Endothelial cell of umbilical vein (primary cell): ENCODE data around the gene SLC6A1. TPM values are rescaled to one million over a fixed set of nuclear protein-coding genes. Genes with fewer than 3 reads are reported as not detected.

Experiments used
- BruUV-seq: library from RNA; stranded (reverse); fragments of 400-500 nt; replicated peaks from 2 replicates; lab custom pipeline; 2021; lab: Mats Ljungman, UMichigan
- CTCF ChIA-PET: fragments of 300-600, 350-600 bp; sonication (Branson Sonifier 250); formaldehyde crosslinking; loops from one replicate; lab custom pipeline; 2021; ENCODE audit warnings: antibody characterized with exemption, inconsistent platforms; lab: Charles Lee
- POLR2A ChIA-PET: fragments of 300-600, 350-600 bp; sonication (Branson Sonifier 250); formaldehyde crosslinking; loops from one replicate; lab custom pipeline; 2021; ENCODE audit warnings: antibody characterized with exemption, inconsistent platforms; lab: Charles Lee
- DNase-seq: peaks from one replicate; pipeline ENCODE4 v3.0.0-alpha.2; 2011; ENCODE audit warnings: low read depth, low spot score
- FAIRE-seq: peaks from 2 replicates; lab custom pipeline; 2011; peaks lifted over from hg19 to GRCh38; lab: Jason Lieb, UNC
- H2AFZ ChIP-seq: 2 replicates; pipeline ENCODE4 v1.6.0; 2012; ENCODE audit warnings: low read depth, low read length, control low read depth, inconsistent platforms
- H3K27ac ChIP-seq: 2 replicates; pipeline ENCODE4 v1.5.1; 2011; ENCODE audit warnings: low read depth, mild to moderate bottlenecking, control low read depth, low read length, moderate library complexity; ENCODE audit not compliant: insufficient read depth
- H3K27me3 ChIP-seq, 2 experiments: 2 replicates each; pipeline versions ENCODE4 v1.6.0 to v1.6.1; 2011; ENCODE audit warnings: low read length in 2 of 2, mixed read lengths in 1 of 2; ENCODE audit not compliant: control insufficient read depth in 2 of 2, insufficient read depth in 2 of 2
- H3K36me3 ChIP-seq, 2 experiments: 2 replicates in 1 of 2; 3 replicates in 1 of 2; pipeline ENCODE4 v1.5.1; 2011; ENCODE audit warnings: low read length in 2 of 2, mild to moderate bottlenecking in 1 of 2, moderate library complexity in 1 of 2; ENCODE audit not compliant: control insufficient read depth in 2 of 2, insufficient read depth in 2 of 2; ENCODE audit errors: extremely low read depth in 1 of 2
- H3K4me1 ChIP-seq: 3 replicates; pipeline ENCODE4 v1.5.1; 2011; ENCODE audit warnings: mild to moderate bottlenecking, low read length; ENCODE audit not compliant: control insufficient read depth, insufficient read depth; ENCODE audit errors: extremely low read depth
- H3K4me2 ChIP-seq: 2 replicates; pipeline ENCODE4 v1.6.1; 2011; ENCODE audit warnings: low read length, control low read depth, mixed read lengths; ENCODE audit not compliant: insufficient read depth
- H3K4me3 ChIP-seq, 3 experiments: fragments of 200-600 bp in 1 of 3; sonication (generic), shearing (Covaris generic) in 1 of 3; replicated peaks in 1 of 3; 2 replicates each; pipeline ENCODE4 v1.5.1; 2011 to 2016; ENCODE audit warnings: control low read depth in 3 of 3, low read length in 3 of 3, mild to moderate bottlenecking in 2 of 3, inconsistent platforms in 1 of 3, low read depth in 1 of 3, moderate library complexity in 1 of 3; ENCODE audit not compliant: insufficient read depth in 1 of 3
- H3K79me2 ChIP-seq: 2 replicates; pipeline ENCODE4 v1.6.0; 2012; ENCODE audit warnings: low read length, inconsistent platforms; ENCODE audit not compliant: control insufficient read depth, insufficient read depth
- H3K9ac ChIP-seq: replicated peaks from 2 replicates; pipeline ENCODE3; 2011; ENCODE audit warnings: low read length, control low read depth; ENCODE audit not compliant: insufficient read depth; ENCODE audit errors: extremely low read depth
- H3K9me1 ChIP-seq: replicated peaks from 3 replicates; pipeline ENCODE4 v1.6.0; 2011; ENCODE audit warnings: mild to moderate bottlenecking, low read length; ENCODE audit not compliant: control insufficient read depth, insufficient read depth; ENCODE audit errors: extremely low read depth
- H3K9me3 ChIP-seq: replicated peaks from 2 replicates; pipeline ENCODE4 v1.5.1; 2012; ENCODE audit warnings: low read length, inconsistent platforms; ENCODE audit not compliant: control insufficient read depth, insufficient read depth
- H4K20me1 ChIP-seq: replicated peaks from 2 replicates; pipeline ENCODE3; 2011; ENCODE audit warnings: mild to moderate bottlenecking, low read length; ENCODE audit not compliant: control insufficient read depth, insufficient read depth; ENCODE audit errors: extremely low read depth
- EZH2 ChIP-seq: IDR thresholded peaks from 2 replicates; pipeline ENCODE4 v1.6.1; 2012; ENCODE audit warnings: borderline replicate concordance, low read depth, mild to moderate bottlenecking, moderate library complexity, low read length, inconsistent platforms; ENCODE audit not compliant: severe bottlenecking
- FOS ChIP-seq: IDR thresholded peaks from 2 replicates; pipeline ENCODE4 v1.6.1; 2011; ENCODE audit warnings: mild to moderate bottlenecking, low read length, moderate library complexity, borderline replicate concordance; ENCODE audit not compliant: insufficient read depth
- GATA2 ChIP-seq: IDR thresholded peaks from 2 replicates; pipeline ENCODE4 v1.7.0; 2011; ENCODE audit warnings: low read depth, mild to moderate bottlenecking, moderate library complexity, mixed read lengths, low read length; ENCODE audit not compliant: insufficient read length, insufficient read depth
- JUN ChIP-seq: IDR thresholded peaks from 2 replicates; pipeline ENCODE4 v1.6.1; 2011; ENCODE audit warnings: borderline replicate concordance, low read depth; ENCODE audit not compliant: insufficient read length, insufficient read depth
- MYC ChIP-seq: IDR thresholded peaks from one replicate; pipeline ENCODE4 v1.6.1; 2011; ENCODE audit warnings: mild to moderate bottlenecking, low read depth, low read length
- POLR2A ChIP-seq: IDR thresholded peaks from 2 replicates; pipeline ENCODE4 v1.6.1; 2012; ENCODE audit warnings: low read depth, mild to moderate bottlenecking, control low read depth, low read length
- POLR2AphosphoS5 ChIP-seq: IDR thresholded peaks from 2 replicates; pipeline ENCODE4 v1.6.1; 2012; ENCODE audit warnings: low read depth, mild to moderate bottlenecking, control low read depth, low read length, moderate library complexity; ENCODE audit not compliant: insufficient read depth
- dilution Hi-C: fragments of 300-500 bp; cut with MboI; formaldehyde crosslinking; loops from one replicate; pipeline ENCODE4 v1.15.0; 2019; ENCODE audit warnings: low sequenced_read_pairs; ENCODE audit not compliant: extremely low pct_ligation_motif_present
- intact Hi-C: fragments of 100-400 bp; cut with micrococcal nuclease; formaldehyde crosslinking; loops from one replicate; pipeline ENCODE4 v1.10.0; 2022
- polyA plus RNA-seq, 4 experiments: library from polyadenylated mRNA; depleted of rRNA in 3 of 4; stranded (reverse) in 3 of 4; unstranded in 1 of 4; fragments of >200 nt; gene quantifications; 2 replicates each; pipeline versions ENCODE4 v1.2.1 to v1.2.3, GENCODE V29; 2011 to 2012; ENCODE audit warnings: missing spikeins in 1 of 4
- total RNA-seq: library from RNA; stranded (reverse); gene quantifications from 2 replicates; pipeline ENCODE4 v1.2.3, GENCODE V29; 2021
- TF ChIP-seq, protein P1 (sequence below): IDR thresholded peaks from 2 replicates; pipeline ENCODE4 v1.6.1; 2011; ENCODE audit not compliant: insufficient read depth, insufficient read length
- TF ChIP-seq, protein P2 (sequence below), 2 donors: IDR thresholded peaks; 1 replicate in 1 of 2; 2 replicates in 1 of 2; pipeline ENCODE4 v1.5.1; 2011; ENCODE audit warnings: low read length in 2 of 2, mild to moderate bottlenecking in 2 of 2, moderate library complexity in 2 of 2, control low read depth in 1 of 2, inconsistent platforms in 1 of 2, low read depth in 1 of 2; ENCODE audit not compliant: insufficient read depth in 1 of 2; ENCODE audit errors: extremely low read depth in 1 of 2

The SLC6A1 gene
- total and polyA plus RNA-seq, 2 donors (not counting 3 experiments of a cell fraction or from before 2014, with no cell fraction given), result not detected

DNA sequence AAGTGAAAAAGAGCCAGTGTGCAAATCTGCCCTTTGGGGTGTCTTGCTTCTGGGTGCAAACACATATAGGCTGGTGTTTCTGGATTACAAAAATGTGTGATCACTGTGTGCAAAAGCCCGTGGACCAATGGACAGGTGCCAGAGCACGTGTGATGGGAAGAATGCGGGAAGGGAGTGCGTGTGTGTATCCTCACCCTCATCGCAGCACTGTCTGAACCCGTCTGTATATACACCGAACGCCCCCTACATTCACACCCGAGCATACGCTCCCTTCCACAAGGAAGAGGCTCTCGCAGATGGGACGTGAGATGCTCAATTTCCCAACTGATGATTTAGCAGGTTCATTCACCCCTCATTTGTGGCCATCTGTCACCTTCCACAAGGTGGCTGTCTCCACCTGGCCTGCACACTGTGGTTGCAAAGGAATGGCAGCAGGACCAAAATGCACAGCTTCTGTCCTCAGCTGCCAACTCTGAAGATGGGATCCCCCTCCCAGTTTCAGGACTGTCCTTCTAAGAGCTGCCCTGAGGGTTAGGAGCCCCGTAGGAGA is 19.4 kb upstream of the SLC6A1 start:
- Histone ChIP-seq H3K9me3 (no peaks in the 10 kb centered on the region), H3K4me3 (no peak overlapping the region), H3K79me2 (no peaks in the 10 kb centered on the region), H3K27me3 (no peaks in the 10 kb centered on the region), H3K9me1 (no peaks in the 10 kb centered on the region), H2AFZ (no peak overlapping the region), H3K4me1 (no peaks in the 10 kb centered on the region), H3K36me3 (no peaks in the 10 kb centered on the region), H4K20me1 (no peaks in the 10 kb centered on the region), H3K27ac (no peak overlapping the region), H3K9ac (no peak overlapping the region), H3K4me2 (no peak overlapping the region)
- ChIA-PET CTCF (no interaction called here), POLR2A (no interaction called here)
- BruUV-seq, result no TSS peak
- dilution Hi-C loops, result no loop called here
- DNase-seq, result no peak
- intact Hi-C loops, result no loop called here
- no peak for TF ChIP-seq GATA2
- no peak for TF ChIP-seq EZH2
- TF ChIP-seq, protein P1, sequence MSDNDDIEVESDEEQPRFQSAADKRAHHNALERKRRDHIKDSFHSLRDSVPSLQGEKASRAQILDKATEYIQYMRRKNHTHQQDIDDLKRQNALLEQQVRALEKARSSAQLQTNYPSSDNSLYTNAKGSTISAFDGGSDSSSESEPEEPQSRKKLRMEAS, result no peak
- no peak for TF ChIP-seq POLR2AphosphoS5
- TF ChIP-seq POLR2A, result no peak
- no peak for TF ChIP-seq FOS
- TF ChIP-seq, protein P2, sequence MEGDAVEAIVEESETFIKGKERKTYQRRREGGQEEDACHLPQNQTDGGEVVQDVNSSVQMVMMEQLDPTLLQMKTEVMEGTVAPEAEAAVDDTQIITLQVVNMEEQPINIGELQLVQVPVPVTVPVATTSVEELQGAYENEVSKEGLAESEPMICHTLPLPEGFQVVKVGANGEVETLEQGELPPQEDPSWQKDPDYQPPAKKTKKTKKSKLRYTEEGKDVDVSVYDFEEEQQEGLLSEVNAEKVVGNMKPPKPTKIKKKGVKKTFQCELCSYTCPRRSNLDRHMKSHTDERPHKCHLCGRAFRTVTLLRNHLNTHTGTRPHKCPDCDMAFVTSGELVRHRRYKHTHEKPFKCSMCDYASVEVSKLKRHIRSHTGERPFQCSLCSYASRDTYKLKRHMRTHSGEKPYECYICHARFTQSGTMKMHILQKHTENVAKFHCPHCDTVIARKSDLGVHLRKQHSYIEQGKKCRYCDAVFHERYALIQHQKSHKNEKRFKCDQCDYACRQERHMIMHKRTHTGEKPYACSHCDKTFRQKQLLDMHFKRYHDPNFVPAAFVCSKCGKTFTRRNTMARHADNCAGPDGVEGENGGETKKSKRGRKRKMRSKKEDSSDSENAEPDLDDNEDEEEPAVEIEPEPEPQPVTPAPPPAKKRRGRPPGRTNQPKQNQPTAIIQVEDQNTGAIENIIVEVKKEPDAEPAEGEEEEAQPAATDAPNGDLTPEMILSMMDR (IDR thresholded peaks at IDR 0.05; ENCODE audit: extremely low read depth in 1 of 2, insufficient read depth in 1 of 2, low read depth in 1 of 2, low read length in 2 of 2), result no peak
- TF ChIP-seq JUN, result no peak
- TF ChIP-seq MYC, result no peak
- no peak for FAIRE-seq
